Activated T-cell treated with anti-CD3 and anti-CD28 coated beads for 4 hours (primary cell): ENCODE results near the gene SIKE1.

ENCODE experiments used
- DNase-seq: peaks from one replicate; pipeline ENCODE4 v3.0.0-alpha.2; 2020

SIKE1 gene

GRCh38 chr1:114755006-114755931 lies 25.2 kb downstream of the SIKE1 start:
- no peak for DNase-seq

DNA sequence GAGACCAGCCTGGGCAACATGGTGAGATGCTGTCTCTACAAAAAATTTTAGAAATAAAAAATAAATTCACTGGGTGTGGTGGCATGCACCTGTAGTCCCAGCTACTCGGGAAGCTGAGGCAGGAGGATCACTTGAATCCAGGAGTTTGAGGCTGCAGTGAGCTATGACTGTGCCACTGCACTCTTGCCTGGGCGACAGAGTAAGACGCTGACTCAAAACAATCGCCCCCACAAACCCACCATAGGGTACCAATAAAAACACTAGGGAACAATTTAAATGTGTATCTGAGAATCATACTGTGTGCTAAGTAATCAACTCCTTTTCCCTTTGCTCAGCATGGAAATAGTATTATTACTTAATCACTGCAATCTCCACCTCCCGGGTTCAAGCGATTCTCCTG lies 26.8 kb downstream of the SIKE1 start:
- DNase-seq = peak; percentile 21

DNA sequence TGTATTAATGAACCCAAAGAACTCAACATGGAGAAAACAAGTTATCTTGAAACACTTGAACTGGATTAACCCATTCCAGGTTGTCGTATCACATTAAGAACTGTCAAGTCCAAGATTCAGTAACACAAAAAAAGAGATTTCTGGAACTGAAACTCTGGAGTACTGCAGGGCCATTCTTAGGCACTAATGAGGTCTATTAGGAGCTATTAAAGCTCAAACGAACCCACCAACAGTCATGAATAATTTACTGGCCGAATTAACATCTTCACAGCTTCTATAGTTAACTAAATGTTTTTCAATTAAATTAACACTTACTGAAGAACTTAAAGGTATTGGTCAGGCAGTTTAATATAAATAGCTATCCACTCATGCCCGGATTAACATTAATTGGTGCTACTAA lies 27.3 kb downstream of the SIKE1 start:
- DNase-seq = no peak

- DNase-seq = no peak
Measured at GRCh38 chr1:114750780-114751179, 29.7 kb downstream of the SIKE1 start.

GRCh38 chr1:114749835-114750234 lies 30.6 kb downstream of the SIKE1 start:
- no peak for DNase-seq

DNA sequence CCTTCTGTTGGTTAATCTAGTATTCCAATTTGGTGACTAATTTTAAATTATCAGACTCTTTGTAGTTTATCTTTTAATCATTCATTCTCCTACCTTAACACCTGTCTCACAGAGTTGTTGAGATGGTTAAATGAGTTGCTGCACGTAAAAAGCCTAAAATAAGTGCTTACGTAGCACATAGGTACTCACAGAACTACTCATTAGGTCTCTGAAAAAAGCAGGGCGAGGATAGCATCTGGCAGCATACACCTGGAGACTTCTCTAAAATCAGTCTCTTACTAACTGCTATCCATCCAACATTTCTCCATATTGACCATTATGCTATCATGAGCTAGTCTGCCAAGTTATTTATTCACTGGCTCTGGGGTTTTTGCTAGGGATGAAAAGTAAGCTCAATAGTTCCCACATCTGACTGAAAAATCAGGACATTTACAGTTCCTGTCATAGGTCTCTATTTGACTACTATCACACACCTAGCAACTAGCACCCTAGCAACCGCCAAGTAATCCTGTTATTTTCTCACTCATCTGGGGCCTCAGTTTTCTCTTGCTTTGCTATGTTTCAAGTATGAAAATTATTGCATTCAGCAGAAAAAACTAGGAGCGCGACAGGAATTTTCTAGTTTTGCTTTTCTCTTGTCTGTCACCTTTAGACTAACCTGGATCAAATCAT lies 33.9 kb downstream of the SIKE1 start:
- DNase-seq = no peak

DNA sequence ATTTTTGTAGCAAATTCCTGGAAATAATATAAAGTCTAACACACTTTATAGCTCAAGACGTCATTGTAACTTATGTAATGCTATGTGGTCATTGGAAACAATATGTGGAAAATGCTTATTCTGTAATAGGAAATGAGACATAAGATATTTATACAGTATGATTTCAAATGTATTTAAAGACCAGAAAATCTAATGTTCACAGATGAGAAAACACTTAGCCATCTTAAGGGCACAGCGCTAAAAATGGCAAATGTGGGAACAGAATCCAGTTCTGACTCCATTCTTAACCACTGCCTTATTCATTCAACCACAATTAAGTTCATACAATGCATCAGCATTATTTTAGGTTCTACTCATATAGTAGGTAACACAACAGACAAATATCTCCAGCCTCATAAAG lies 35.2 kb downstream of the SIKE1 start:
- no peak for DNase-seq

- DNase-seq = no peak
Measured at GRCh38 chr1:114741963-114742746, 38.3 kb downstream of the SIKE1 start.

DNA sequence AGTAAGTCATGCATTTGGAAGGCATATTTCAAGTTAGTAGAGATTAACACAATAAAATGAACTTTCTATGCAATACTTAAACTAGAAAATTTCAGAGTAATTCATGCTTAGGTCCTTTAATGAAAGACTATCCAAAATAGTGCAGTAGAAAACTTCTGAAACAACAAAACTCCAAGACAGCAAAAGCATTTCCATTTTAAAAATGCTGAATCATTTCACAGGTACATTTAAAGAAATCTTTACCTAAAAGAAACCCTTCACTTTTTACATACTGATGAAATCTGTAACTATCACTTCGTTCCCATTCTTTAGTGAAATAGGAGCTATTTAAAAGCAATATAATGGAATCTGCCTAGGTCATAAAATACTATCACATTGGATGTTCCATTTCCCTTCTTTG lies 40.2 kb downstream of the SIKE1 start:
- DNase-seq = no peak

DNA sequence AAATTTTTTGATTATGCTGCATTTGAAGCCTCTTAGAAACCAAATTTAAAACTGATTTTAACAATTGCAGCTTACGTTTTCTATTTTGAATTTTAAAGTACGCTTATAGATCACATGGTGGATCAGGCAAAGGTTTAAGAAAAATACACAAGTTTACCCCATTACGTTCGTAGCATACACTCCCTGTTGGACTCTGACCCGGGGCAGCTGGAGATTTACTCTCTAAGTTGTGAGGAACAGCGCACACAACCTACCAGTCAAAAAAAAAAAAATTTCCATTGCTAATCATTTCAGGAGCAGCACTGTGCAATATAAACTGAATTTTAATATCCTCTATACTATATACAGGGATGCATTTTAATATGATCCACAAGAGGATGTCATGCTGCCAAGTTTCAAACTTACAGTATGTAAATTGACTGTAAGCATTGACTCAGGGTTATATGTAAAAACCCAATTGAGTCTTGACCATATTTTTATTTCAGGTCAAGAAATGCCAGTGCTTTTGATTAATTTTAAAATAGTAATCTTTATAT lies 43.1 kb downstream of the SIKE1 start:
- DNase-seq = no peak

DNA sequence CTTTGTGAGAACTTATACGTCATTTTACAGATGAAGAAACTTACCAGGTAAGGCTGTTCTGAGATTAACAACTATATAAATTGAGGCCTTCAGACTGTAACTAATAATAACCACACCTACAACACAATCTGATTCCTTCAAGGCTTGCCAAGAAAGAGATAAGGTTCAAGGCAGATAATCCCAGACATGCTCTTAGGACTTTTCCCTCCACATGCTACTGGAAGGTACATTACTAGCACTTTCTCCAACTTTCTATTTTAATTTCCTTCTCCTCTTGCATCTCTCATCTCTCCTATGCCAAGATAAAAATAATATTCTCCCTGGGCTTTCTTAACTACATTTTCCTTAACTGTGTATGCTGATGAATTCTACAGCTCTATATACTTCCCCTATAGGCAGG lies 45.0 kb downstream of the SIKE1 start:
- DNase-seq = no peak

DNA sequence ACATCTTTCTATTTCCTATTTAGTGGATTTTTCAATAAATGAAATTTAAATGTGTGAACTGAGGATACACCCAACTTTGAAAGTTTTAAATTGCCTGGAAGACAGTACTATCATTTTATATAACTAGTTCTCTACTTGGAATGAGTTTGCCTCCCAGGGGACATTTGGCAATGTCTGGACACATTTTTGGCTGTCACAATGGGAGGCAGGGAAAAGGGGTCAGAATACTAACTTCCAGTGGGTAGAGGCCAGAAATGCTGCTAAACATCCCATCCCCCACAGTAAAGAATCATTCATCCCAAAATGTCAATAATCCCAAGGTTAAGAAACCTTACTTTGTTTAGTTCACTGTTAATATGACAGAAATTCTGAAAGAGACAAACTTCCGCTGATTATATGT lies 50.7 kb downstream of the SIKE1 start:
- no peak for DNase-seq

- no peak for DNase-seq
Measured at GRCh38 chr1:114728553-114728952, 51.9 kb downstream of the SIKE1 start.

GRCh38 chr1:114725230-114725629 lies 55.3 kb downstream of the SIKE1 start:
- no peak for DNase-seq

DNA sequence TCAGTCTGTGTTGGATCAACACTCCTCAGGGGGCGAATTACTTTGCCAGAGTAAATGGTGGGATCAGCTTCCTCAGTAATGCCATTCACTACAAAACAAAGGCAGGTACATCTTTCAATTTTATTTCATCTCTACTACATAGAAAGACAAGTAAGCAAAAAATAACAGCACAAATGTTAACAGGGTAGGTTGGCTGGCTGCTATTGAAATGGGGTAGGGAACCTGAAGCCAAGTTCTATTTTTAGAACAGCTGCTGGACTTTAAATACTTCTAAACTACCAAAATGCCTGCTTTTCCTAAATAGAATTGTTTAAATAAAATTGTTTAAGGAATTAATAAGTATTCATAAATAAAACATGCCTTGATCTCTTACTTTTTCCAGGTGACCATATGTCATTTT lies 56.6 kb downstream of the SIKE1 start:
- DNase-seq = no peak

DNA sequence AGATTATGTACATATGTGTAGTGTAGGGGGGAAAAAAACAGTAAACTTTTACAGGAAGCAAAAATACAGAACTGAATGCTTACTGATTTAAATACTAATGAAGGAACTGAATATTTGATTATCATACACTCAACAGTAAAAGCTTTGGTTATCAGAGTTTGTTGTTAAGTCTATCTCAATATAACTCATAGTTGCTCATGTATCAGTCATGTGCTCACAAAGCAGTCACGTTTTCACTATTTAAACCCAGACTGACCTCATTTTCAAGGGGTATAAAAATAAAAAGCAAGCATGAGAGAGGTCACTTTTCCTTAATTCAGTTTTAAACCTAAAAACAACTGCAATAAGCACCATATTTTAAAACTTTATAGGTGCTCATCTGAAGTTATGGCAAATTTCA lies 57.0 kb downstream of the SIKE1 start:
- no peak for DNase-seq

DNA sequence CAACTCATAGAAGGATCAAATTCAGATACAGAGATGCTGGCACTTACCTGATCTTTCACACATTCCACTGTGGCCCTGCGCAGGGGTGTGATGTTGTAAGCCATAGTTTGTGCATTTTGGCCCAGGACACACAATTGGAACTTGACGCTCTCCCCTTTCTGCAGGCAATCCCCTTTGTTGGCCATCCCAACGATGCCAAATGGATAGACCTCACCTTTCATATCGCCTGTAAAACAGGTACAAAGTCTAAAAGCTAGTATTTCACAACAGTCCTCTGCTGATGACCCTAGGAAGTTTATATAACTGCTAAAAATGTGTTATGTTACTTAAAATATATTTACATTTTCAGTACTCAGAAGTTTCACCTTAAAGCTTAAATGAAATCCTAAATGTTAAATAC lies 60.0 kb downstream of the SIKE1 start:
- no peak for DNase-seq
